Stimulated activated CD4-positive, alpha-beta T cell treated with anti-CD3 and anti-CD28 coated beads, Interleukin-1b, Interleukin-23, amount 100 ng/mL, for 1 hour (primary cell): ENCODE results near the gene RING1.
A peak's percentile ranks its signal among the peaks of the same experiment; 100 is the strongest.

Experiments
- DNase-seq, 2 donors: peaks; one replicate each; pipeline ENCODE4 v3.0.0-alpha.2; 2020; ENCODE audit warnings: low read depth in 2 of 2

The RING1 gene

DNA sequence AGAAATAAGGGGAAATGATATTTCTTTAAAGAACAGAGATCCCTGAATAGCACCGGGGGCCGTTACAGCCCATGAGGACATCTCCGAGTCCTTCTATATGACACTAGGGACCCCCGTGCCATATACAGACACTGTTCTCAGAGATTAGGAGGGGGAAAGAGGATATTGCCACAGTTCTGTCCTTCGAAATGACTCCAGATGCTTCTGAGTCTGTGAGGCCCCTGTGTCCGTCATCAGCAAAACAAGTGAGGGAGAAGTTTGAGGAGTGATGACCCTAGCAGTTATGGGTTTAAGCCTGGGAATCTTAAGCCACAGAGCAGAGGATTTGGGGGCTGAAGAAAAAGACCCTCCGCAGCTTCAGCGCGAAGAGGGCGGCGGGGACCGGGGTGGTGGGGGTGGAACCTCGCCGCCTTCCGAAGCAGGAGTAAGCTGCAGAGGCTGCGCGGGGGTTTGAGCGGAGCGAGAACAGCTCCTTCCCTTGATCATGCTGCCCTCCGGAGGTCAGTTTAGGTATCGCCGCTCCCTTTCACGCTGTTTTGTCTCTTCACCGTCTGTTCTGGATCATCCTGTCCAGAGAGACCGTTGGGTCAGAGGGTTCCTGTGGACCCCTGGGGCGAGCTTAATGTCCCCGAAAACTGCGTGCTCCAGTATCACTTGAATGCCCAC, 39.8 kb downstream of the RING1 start:
- DNase-seq = peak; percentile 71 to 93

- DNase-seq = no peak
These were observed 40.3 kb downstream of the RING1 start for GRCh38 chr6:33248643-33248931.

- DNase-seq = peak; percentile 86 to 89
These were observed 40.8 kb downstream of the RING1 start for GRCh38 chr6:33248932-33249731.

DNA sequence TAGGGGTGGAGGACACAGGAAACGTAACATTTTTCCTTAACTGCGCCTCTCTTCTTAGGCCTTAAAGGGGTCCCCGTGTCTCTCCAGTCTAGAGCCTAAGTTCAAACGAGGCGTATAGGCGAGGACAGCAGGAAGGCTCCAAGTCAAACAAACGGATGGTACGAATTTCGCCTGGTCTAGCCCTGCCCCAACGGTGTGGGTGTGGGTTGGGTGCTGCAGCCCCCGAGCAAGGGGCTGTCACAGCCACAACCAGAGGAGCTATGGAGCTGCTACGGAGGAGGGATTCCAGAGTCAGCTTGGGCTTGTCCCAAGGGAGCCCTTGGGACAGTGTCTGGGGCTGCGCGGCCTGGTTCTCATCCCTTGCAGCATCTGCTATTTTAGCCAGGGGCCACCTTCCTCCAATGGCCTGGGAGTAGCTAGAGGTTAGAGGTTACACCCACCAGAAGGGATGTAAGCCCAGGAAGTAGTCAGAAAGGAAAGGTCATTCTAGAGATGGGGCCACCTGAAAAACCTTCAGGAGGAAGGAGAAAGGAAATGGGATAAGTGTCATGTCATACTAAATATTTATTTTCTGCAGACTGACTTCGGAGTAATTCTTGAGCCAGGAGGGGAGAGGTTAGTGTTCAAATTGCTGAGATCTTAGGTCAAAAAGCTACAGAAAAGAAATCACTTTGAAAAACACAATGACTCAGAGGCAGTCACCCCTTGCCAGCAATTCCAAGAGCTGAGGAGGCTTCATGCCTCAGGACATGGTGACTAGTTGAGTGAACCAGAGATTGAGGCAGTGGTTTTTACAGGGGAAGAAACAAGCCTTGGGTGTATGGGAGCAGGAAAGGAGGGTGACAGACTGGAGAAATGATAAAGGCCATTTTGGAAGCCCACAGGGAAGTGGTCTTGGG, 41.7 kb downstream of the RING1 start:
- no peak for DNase-seq

GRCh38 chr6:33250731-33251130, 42.4 kb downstream of the RING1 start:
- DNase-seq = no peak

DNA sequence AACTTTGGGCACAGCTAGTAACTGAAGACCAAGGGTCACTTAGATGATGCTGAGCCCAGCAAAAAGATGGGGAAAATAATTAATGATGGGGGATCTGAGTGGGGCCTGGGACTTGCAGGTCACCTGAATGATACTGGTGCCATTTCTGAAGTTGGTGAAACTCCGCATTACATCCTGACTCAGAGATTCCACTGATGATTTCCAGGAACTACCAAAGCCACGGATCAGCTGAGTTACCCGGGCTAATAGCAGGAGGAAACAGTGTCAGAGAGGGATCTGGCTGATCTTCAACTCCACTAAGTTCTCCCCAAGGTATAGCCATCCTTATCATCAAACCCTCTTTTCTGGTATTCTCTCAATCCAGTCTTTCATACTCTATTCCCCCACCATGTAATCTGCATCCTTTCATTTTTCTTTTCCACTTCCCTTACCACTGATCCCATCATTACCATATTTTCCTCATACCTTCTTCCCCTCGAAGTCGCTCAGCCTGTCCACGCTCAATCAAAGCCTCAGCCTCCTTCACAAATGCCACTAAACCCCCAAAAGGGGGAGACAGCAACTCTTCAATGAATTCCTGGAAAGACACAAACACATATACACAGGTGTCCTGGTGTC, 43.2 kb downstream of the RING1 start:
- no peak for DNase-seq

- DNase-seq = no peak
These were observed 44.5 kb downstream of the RING1 start for GRCh38 chr6:33252759-33253158.

GRCh38 chr6:33254591-33254990, 46.3 kb downstream of the RING1 start:
- no peak for DNase-seq

GRCh38 chr6:33259032-33259431, 50.7 kb downstream of the RING1 start:
- DNase-seq = no peak
